ENCODE measurements around the gene RET. TPM values are rescaled to one million over a fixed set of nuclear protein-coding genes. Genes with fewer than 3 reads are reported as not detected.
A peak's percentile ranks its signal among the peaks of the same experiment; 100 is the strongest.

Gene RET
- 0.20 TPM for total RNA-seq

- peak; percentile 78 for ATAC-seq
Observed at GRCh38 chr10:43076876-43077420, at the start of gene RET. Gene RET (plus strand): TSS chr10:43077069. CDS start chr10:43077259, 190 bp downstream.

- ATAC-seq, result no peak
Observed at GRCh38 chr10:43027331-43027955, 49.4 kb upstream of the RET start.

GRCh38 chr10:43028143-43028542, 48.7 kb upstream of the RET start:
- no peak for ATAC-seq

- ATAC-seq, result no peak
Observed at GRCh38 chr10:43029043-43029442, 47.8 kb upstream of the RET start.

GRCh38 chr10:43032613-43033012, 44.3 kb upstream of the RET start:
- no peak for ATAC-seq

- ATAC-seq, result no peak
Observed at GRCh38 chr10:43035800-43036199, 41.1 kb upstream of the RET start.

- ATAC-seq, result peak; percentile 21
Observed at GRCh38 chr10:43036481-43037428, 40.1 kb upstream of the RET start.

GRCh38 chr10:43037440-43037839, 39.4 kb upstream of the RET start:
- ATAC-seq, result no peak

GRCh38 chr10:43037942-43038782, 38.7 kb upstream of the RET start:
- no peak for ATAC-seq

GRCh38 chr10:43038783-43039623, 37.9 kb upstream of the RET start:
- no peak for ATAC-seq

- no peak for ATAC-seq
Observed at GRCh38 chr10:43039624-43040481, 37.0 kb upstream of the RET start.

GRCh38 chr10:43040482-43041256, 36.2 kb upstream of the RET start:
- no peak for ATAC-seq

- no peak for ATAC-seq
Observed at GRCh38 chr10:43041422-43042342, 35.2 kb upstream of the RET start.

GRCh38 chr10:43042503-43043341, 34.1 kb upstream of the RET start:
- ATAC-seq, result no peak

- ATAC-seq, result no peak
Observed at GRCh38 chr10:43043342-43043772, 33.5 kb upstream of the RET start.

GRCh38 chr10:43043773-43044447, 33.0 kb upstream of the RET start:
- no peak for ATAC-seq

- no peak for ATAC-seq
Observed at GRCh38 chr10:43044448-43044921, 32.4 kb upstream of the RET start.

All from esophagus mucosa (tissue), 1 donor.